ENCODE measurements around the gene TOM1L2. TPM values are rescaled to one million over a fixed set of nuclear protein-coding genes. Genes with fewer than 3 reads are reported as not detected.

The TOM1L2 gene
- total RNA-seq, 1 donor from 2014 or later: 19.4 TPM

DNA sequence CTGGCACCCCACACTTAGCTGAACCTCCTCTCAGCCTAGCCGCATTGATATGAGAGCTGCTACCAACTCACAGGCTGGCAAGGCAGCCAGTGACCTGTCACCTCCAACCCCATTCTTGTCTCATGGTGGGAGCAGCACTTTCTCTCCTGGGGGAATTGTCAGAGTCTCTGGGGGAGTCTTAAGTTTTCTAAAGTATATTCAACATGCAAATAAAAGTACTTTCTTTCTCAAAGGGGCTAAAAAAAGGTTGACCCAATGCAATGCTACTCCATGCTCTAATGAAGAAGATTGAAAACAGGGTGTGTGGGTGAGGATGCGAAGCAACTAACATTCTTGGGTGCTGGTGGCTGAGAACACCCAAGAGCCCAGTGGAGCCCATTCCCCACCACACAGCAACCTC lies 82.3 kb downstream of the TOM1L2 start:
- H3K4me3 ChIP-seq (ENCODE audit: low read depth, low read length): no peak overlapping the region
- DNase-seq (ENCODE audit: low read depth): no peak
- TF ChIP-seq, protein P1, sequence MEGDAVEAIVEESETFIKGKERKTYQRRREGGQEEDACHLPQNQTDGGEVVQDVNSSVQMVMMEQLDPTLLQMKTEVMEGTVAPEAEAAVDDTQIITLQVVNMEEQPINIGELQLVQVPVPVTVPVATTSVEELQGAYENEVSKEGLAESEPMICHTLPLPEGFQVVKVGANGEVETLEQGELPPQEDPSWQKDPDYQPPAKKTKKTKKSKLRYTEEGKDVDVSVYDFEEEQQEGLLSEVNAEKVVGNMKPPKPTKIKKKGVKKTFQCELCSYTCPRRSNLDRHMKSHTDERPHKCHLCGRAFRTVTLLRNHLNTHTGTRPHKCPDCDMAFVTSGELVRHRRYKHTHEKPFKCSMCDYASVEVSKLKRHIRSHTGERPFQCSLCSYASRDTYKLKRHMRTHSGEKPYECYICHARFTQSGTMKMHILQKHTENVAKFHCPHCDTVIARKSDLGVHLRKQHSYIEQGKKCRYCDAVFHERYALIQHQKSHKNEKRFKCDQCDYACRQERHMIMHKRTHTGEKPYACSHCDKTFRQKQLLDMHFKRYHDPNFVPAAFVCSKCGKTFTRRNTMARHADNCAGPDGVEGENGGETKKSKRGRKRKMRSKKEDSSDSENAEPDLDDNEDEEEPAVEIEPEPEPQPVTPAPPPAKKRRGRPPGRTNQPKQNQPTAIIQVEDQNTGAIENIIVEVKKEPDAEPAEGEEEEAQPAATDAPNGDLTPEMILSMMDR (conservative IDR thresholded peaks at IDR 0.05; ENCODE audit: low read depth, low read length): no peak

DNA sequence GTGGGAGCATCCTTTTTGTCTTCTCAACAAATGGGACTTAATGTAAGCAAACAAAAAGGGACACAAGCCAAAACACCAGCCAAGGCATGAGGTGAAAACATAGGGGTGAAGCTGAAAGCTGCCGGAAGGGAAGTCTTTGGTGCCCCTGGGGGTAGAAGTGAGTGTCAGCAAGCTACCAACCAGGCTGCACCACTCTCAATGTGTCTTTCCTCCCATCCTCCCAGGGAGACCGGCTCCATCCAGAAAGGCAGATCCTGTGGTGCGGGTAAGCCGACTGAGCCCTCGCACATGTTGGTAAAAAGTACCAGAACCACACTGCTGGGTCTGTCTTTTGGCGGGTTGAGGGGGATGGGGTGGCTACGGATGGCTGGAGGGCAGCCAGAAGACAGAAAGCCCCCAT lies 83.4 kb downstream of the TOM1L2 start:
- TF ChIP-seq, protein P1 (conservative IDR thresholded peaks at IDR 0.05; ENCODE audit: low read depth, low read length): no peak
- no peak overlapping the region for H3K4me3 ChIP-seq (ENCODE audit: low read depth, low read length)
- DNase-seq (ENCODE audit: low read depth): no peak

DNA sequence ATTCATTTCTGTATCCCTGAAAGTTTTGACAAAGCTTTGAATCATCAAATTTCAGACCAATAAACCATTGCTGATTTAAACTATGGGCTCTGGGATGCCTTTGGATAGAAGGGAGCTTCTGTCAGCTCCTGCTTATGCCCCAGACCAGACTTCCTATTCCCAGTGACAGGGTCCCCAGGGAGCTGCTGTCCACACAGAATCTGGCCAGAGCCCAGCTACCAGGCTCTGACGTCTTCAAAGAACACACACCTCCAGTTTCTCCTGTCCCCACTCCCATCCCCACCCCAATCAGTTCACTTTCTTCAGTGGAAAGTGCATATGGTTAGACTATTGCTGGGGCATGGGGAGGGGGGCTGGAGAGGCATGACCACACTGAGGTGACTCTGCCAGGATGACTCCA lies 83.8 kb downstream of the TOM1L2 start:
- no peak overlapping the region for H3K4me3 ChIP-seq (ENCODE audit: low read depth, low read length)
- TF ChIP-seq, protein P1 (conservative IDR thresholded peaks at IDR 0.05; ENCODE audit: low read depth, low read length): no peak
- DNase-seq (ENCODE audit: low read depth): no peak

DNA sequence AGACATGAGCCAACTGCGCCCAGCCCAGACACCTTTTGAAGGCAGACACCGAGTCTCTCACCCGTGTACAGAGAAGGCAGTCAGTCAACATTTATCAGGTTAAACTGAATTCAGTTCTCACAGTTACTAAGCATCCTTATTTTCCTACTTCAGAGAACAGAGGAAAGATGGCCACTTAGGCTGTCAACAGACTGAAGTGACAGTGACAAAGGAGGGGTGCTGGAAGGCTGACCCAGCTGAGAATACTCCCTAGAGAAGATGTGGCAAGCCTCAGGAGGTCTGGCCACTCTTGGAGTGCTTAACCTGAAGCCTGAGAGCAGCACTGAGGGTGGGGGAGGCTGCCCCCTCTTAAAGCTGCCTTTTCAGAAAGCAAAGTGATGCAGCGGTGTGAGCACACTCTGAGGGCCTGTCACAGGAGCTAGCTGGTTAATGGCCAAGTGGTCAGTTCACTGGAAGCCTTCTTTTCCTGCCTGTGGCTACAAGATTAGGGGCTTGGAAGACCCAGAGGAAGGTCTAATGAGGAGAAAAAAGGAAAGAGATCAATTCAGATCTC lies 84.4 kb downstream of the TOM1L2 start:
- DNase-seq (ENCODE audit: low read depth): no peak
- no peak overlapping the region for H3K4me3 ChIP-seq (ENCODE audit: low read depth, low read length)
- TF ChIP-seq, protein P1 (conservative IDR thresholded peaks at IDR 0.05; ENCODE audit: low read depth, low read length): no peak

DNA sequence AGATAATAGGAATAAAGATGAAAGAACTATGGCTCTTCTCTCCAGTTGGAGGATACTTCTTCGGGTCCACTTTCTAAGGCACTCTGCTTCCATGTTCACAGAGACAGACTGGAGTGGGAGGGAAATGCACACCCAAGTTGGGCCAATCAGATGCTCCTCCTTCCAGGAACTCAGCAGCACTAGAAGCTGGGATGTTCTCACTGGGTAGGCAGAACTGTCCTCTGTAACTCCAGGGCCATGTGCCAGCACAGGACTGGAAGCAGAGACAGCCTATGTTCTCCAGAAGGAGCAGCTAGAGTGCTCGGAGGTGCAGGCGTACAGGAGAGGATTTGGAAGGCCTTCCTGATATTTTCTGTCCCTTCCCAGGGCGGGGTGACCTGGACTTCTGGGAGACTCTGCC lies 85.5 kb downstream of the TOM1L2 start:
- no peak overlapping the region for H3K4me3 ChIP-seq (ENCODE audit: low read depth, low read length)
- no peak for DNase-seq (ENCODE audit: low read depth)
- TF ChIP-seq, protein P1 (conservative IDR thresholded peaks at IDR 0.05; ENCODE audit: low read depth, low read length): no peak

DNA sequence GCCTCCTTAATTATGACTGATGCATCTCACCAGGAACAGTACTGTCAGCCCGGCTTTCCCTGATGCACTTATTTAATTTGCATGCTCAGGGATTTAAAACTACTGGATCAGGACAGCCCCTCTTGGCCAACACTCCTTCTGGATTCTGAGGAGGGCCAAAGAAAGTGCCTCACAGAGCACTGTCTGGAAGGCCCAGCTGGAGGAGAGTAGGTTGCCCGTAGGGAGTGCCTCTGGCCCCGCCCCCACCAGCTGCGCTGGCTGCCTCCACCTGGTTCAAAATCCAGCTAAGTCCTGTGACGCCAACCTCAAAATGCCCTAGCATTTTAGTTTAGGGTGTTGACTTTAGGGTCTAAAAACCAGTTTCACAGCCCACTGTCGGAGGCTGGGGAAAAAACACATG lies 86.0 kb downstream of the TOM1L2 start:
- DNase-seq (ENCODE audit: low read depth): no peak
- H3K4me3 ChIP-seq (ENCODE audit: low read depth, low read length): no peak overlapping the region
- TF ChIP-seq, protein P1 (conservative IDR thresholded peaks at IDR 0.05; ENCODE audit: low read depth, low read length): no peak
